GM12878 (cell line): ENCODE data around the gene UBE2Z. TPM values are rescaled to one million over a fixed set of nuclear protein-coding genes. Genes with fewer than 3 reads are reported as not detected.

ENCODE experiments used
- ATAC-seq: fragments of 200-7000 bp; cut with Tn5 transposase; 3 replicates; pipeline ENCODE4 v1.9.1; 2020; ENCODE audit warnings: mild to moderate bottlenecking, moderate library complexity
- BruUV-seq: library from RNA; stranded (reverse); fragments of 400-500 nt; replicated peaks from 2 replicates; lab custom pipeline; 2021; lab: Mats Ljungman, UMichigan
- CTCF ChIA-PET: fragments of 300-600 bp; sonication (Branson Sonifier 250); formaldehyde crosslinking; extraction: SDS; loops from one replicate; lab custom pipeline; 2021; ENCODE audit warnings: inconsistent platforms; lab: Yijun Ruan, JAX
- POLR2A ChIA-PET: fragments of 350-600 bp; formaldehyde crosslinking; extraction: SDS; loops from one replicate; lab custom pipeline; 2021; ENCODE audit warnings: inconsistent platforms; lab: Charles Lee
- RAD21 ChIA-PET: fragments of 300-600 bp; sonication (Branson Sonifier 250); formaldehyde crosslinking; loops from one replicate; lab custom pipeline; 2023; ENCODE audit warnings: antibody characterized with exemption; ENCODE audit not compliant: unreplicated experiment; lab: Charles Lee
- SMC1A ChIA-PET: fragments of 300-600 bp; sonication (Branson Sonifier 250); formaldehyde crosslinking; loops from one replicate; lab custom pipeline; 2023; ENCODE audit not compliant: unreplicated experiment, uncharacterized antibody; lab: Charles Lee
- DNase-seq: peaks from one replicate; pipeline ENCODE4 v3.0.0-alpha.2; 2011; ENCODE audit warnings: low read depth, low spot score
- FAIRE-seq: peaks from 3 replicates; lab custom pipeline; 2011; peaks lifted over from hg19 to GRCh38; lab: Jason Lieb, UNC
- H2AFZ ChIP-seq: 2 replicates; pipeline ENCODE4 v1.6.0; 2011; ENCODE audit warnings: low read depth, low read length, control low read depth; ENCODE audit not compliant: control insufficient read depth
- H3K27ac ChIP-seq: 2 replicates; pipeline ENCODE4 v1.5.1; 2011; ENCODE audit warnings: control low read depth; ENCODE audit not compliant: control insufficient read depth, insufficient read depth
- H3K27me3 ChIP-seq, 2 experiments: replicated peaks in 1 of 2; 2 replicates each; pipeline versions ENCODE4 v1.6.0 to v1.6.1; 2011; ENCODE audit warnings: low read length in 1 of 2; ENCODE audit not compliant: control insufficient read depth in 2 of 2, insufficient read depth in 2 of 2
- H3K36me3 ChIP-seq, 2 experiments: 2 replicates each; pipeline ENCODE4 v1.5.1; 2011; ENCODE audit warnings: low read length in 1 of 2; ENCODE audit not compliant: control insufficient read depth in 2 of 2, insufficient read depth in 2 of 2
- H3K4me1 ChIP-seq: 2 replicates; pipeline ENCODE4 v1.6.1; 2011; ENCODE audit warnings: mild to moderate bottlenecking, low read length, moderate library complexity, mixed read lengths; ENCODE audit not compliant: control insufficient read depth, insufficient read depth
- H3K4me2 ChIP-seq: 2 replicates; pipeline ENCODE4 v1.6.0; 2011; ENCODE audit warnings: control low read depth; ENCODE audit not compliant: control insufficient read depth, insufficient read depth
- H3K4me3 ChIP-seq: fragments of 200-600 bp; sonication (generic); 2 replicates; pipeline ENCODE4 v1.5.1; 2016
- H3K79me2 ChIP-seq: 2 replicates; pipeline ENCODE4 v1.6.0; 2011; ENCODE audit warnings: low read length; ENCODE audit not compliant: control insufficient read depth, insufficient read depth
- H3K9ac ChIP-seq: 2 replicates; pipeline ENCODE4 v1.8.0; 2011; ENCODE audit warnings: low read length, control low read depth, mixed read lengths; ENCODE audit not compliant: control insufficient read depth, insufficient read depth
- H3K9me3 ChIP-seq: replicated peaks from 3 replicates; pipeline ENCODE4 v1.5.1; 2011; ENCODE audit warnings: mild to moderate bottlenecking, low read length; ENCODE audit not compliant: control insufficient read depth, insufficient read depth
- H4K20me1 ChIP-seq: 2 replicates; pipeline ENCODE4 v1.6.0; 2011; ENCODE audit not compliant: control insufficient read depth, insufficient read depth
- BACH1 ChIP-seq: fragments of 450-650 bp; IDR thresholded peaks from 2 replicates; pipeline ENCODE4 v1.6.1; 2017; ENCODE audit warnings: mild to moderate bottlenecking, borderline replicate concordance
- BHLHE40 ChIP-seq, 2 experiments: fragments of 450-650 bp in 1 of 2; IDR thresholded peaks; 2 replicates each; pipeline ENCODE4 v1.6.1; 2011 to 2017; ENCODE audit warnings: low read depth in 2 of 2, borderline replicate concordance in 1 of 2, improper control_type of control experiment in 1 of 2, low read length in 1 of 2, mild to moderate bottlenecking in 1 of 2
- DPF2 ChIP-seq: fragments of 450-650 bp; IDR thresholded peaks from 2 replicates; pipeline ENCODE4 v1.6.1; 2017; ENCODE audit warnings: mild to moderate bottlenecking
- E2F8 ChIP-seq: fragments of 450-650 bp; IDR thresholded peaks from 2 replicates; pipeline ENCODE4 v1.6.1; 2018; ENCODE audit warnings: mild to moderate bottlenecking, low read depth, moderate library complexity; ENCODE audit not compliant: partially characterized antibody
- LARP7 ChIP-seq: fragments of 450-650 bp; IDR thresholded peaks from 2 replicates; pipeline ENCODE4 v1.6.1; 2017; ENCODE audit warnings: mild to moderate bottlenecking
- MLLT1 ChIP-seq: fragments of 450-650 bp; IDR thresholded peaks from 2 replicates; pipeline ENCODE4 v1.6.1; 2016; ENCODE audit warnings: mild to moderate bottlenecking
- NKRF ChIP-seq: fragments of 450-650 bp; conservative IDR thresholded peaks from 2 replicates; pipeline ENCODE4 v1.6.1; 2017; ENCODE audit warnings: mild to moderate bottlenecking, moderate library complexity
- NR2F1 ChIP-seq: fragments of 450-650 bp; conservative IDR thresholded peaks from 2 replicates; pipeline ENCODE4 v1.6.1; 2017; ENCODE audit warnings: mild to moderate bottlenecking
- RFX5 ChIP-seq: IDR thresholded peaks from 2 replicates; pipeline ENCODE4 v1.6.1; 2011; ENCODE audit warnings: low read depth, low read length, improper control_type of control experiment
- RUNX3 ChIP-seq: IDR thresholded peaks from 2 replicates; pipeline ENCODE4 v1.6.1; 2012; ENCODE audit warnings: low read length, inconsistent platforms
- SPI1 ChIP-seq: IDR thresholded peaks from 2 replicates; pipeline ENCODE4 v1.6.1; 2011; ENCODE audit warnings: low read depth, mild to moderate bottlenecking, low read length, moderate library complexity, borderline replicate concordance; ENCODE audit not compliant: insufficient read depth
- TCF3 ChIP-seq: IDR thresholded peaks from 2 replicates; pipeline ENCODE4 v1.6.1; 2012; ENCODE audit warnings: low read depth, mild to moderate bottlenecking, low read length, borderline replicate concordance; ENCODE audit not compliant: insufficient read depth
- ZNF207 ChIP-seq: fragments of 450-650 bp; IDR thresholded peaks from 2 replicates; pipeline ENCODE4 v1.6.1; 2014; ENCODE audit warnings: antibody characterized with exemption, mild to moderate bottlenecking, borderline replicate concordance
- WGBS: methylation state at CpG from one replicate; pipeline ENCODE4 v1.1.6; 2016; ENCODE audit warnings: low lambda C conversion rate; ENCODE audit not compliant: insufficient replicate concordance, insufficient coverage; ENCODE audit errors: missing lambda C conversion rate; 5-methylcytosine and 5-hydroxymethylcytosine counted together
- in situ Hi-C: fragments of 300-500 bp; cut with MboI; formaldehyde crosslinking; loops from 9 replicates; pipeline ENCODE4 v1.14.3; 2018; ENCODE audit warnings: mixed read lengths
- intact Hi-C: fragments of 100-400 bp; cut with micrococcal nuclease; formaldehyde crosslinking; loops from one replicate; pipeline ENCODE4 v1.14.2; 2022; ENCODE audit not compliant: unreplicated experiment
- polyA plus RNA-seq, 11 experiments: library from polyadenylated mRNA; depleted of rRNA in 4 of 11; unstranded in 6 of 11; stranded (reverse) in 5 of 11; fragments of >200 nt; fragmentation: Nextera tagmentation in 4 of 11; fragmentation: Illumina TruSeq in 1 of 11; extraction: Ambion mirVana in 4 of 11; extraction: Trizol in 1 of 11; gene quantifications; 1 replicate in 1 of 11; 2 replicates in 10 of 11; pipeline versions ENCODE4 v1.2.1 to v1.2.3, GENCODE V29; 2011 to 2016; ENCODE audit warnings: inconsistent platforms in 2 of 11, missing spikeins in 2 of 11, low read depth in 1 of 11
- total RNA-seq, 4 experiments: library from RNA; depleted of rRNA in 3 of 4; stranded (reverse); fragments of >200 nt in 3 of 4; fragmentation: Illumina TruSeq in 1 of 4; extraction: Trizol in 1 of 4; gene quantifications; 2 replicates each; pipeline versions ENCODE4 v1.2.1 to v1.2.3, GENCODE V29; 2013 to 2021

UBE2Z gene
- total and polyA plus RNA-seq, 10 of the 15 experiments (the other 5 are each of a cell fraction or from before 2014, with no cell fraction given) = 23.1 to 191 (median 57.4) TPM

- TF ChIP-seq BHLHE40 (IDR thresholded peaks at IDR 0.05; ENCODE audit: borderline replicate concordance in 1 of 2, low read depth in 2 of 2, low read length in 1 of 2) (0 out of 4 replicates have a peak, but pooled peaks of 1 of the 2 experiments have one; percentile 1), RUNX3 (no peak), LARP7 (peak; percentile 83), DPF2 (peak; percentile 35; the same call in 1 of the 2 replicates), BACH1 (peak; percentile 55; the same call in 1 of the 2 replicates), SPI1 (no peak), RFX5 (no peak), ZNF207 (0 out of 2 replicates have a peak, but pooled peaks have one; percentile 28), TCF3 (0 out of 2 replicates have a peak, but pooled peaks have one; percentile 33), E2F8 (no peak), MLLT1 (0 out of 2 replicates have a peak, but pooled peaks have one; percentile 20), NKRF (peak; percentile 94), NR2F1 (0 out of 2 replicates have a peak, but pooled peaks have one; percentile 27)
- under 1% methylated on average over 24 of the region's 24 CpGs for WGBS
Measured at GRCh38 chr17:48892940-48893645, 15.1 kb upstream of the UBE2Z start.

More at GRCh38 chr17:48892940-48893645, 15.1 kb upstream of the UBE2Z start:
- H3K9ac ChIP-seq = peak overlapping the region; percentile 93
- peaks cover 26% of the 10 kb centered on the region for H3K79me2 ChIP-seq
- in situ Hi-C loops (no loop called here), intact Hi-C loops (loop anchor here (1.0 to 10.0 kb wide), 2 partner anchors 15 to 302 kb away; partner anchors contain the start of gene UBE2Z)
- H2AFZ ChIP-seq = peak overlapping the region; percentile 75
- no peak; the same call in 2 of the 3 replicates for ATAC-seq
- ChIA-PET CTCF (interaction anchor here (0.6 to 3.9 kb wide), 18 partner anchors 9 to 480 kb away, joined by 3 to 23 read pairs (median 5); partner anchors contain the start of gene UBE2Z), POLR2A (interaction anchor here (0.5 to 2.1 kb wide), 20 partner anchors 9 to 776 kb away, joined by 3 to 15 read pairs (median 4); partner anchors contain the start of genes SNF8 and UBE2Z), SMC1A (interaction anchor here (0.9 to 3.6 kb wide), 19 partner anchors 8 to 298 kb away, joined by 3 to 29 read pairs (median 4); partner anchors contain the start of gene UBE2Z), RAD21 (interaction anchor here (0.6 to 3.5 kb wide), 17 partner anchors 13 to 214 kb away, joined by 3 to 34 read pairs (median 4); partner anchors contain the start of genes TTLL6 and UBE2Z)
- peak overlapping the region; percentile 76 for H3K4me3 ChIP-seq
- FAIRE-seq = no peak
- no peaks in the 10 kb centered on the region for H4K20me1 ChIP-seq
- no peaks in the 10 kb centered on the region for H3K9me3 ChIP-seq
- peak overlapping the region; percentile 73 for H3K4me2 ChIP-seq
- H3K27me3 ChIP-seq = no peaks in the 10 kb centered on the region
- H3K27ac ChIP-seq = peak overlapping the region; percentile 75
- no peak for DNase-seq
- H3K36me3 ChIP-seq = peaks cover 8 to 15% of the 10 kb centered on the region in 2 experiments
- H3K4me1 ChIP-seq = peaks cover 3% of the 10 kb centered on the region; the same call in 1 of the 2 replicates
- BruUV-seq = TSS peak; percentile 82
